Measurements from ENCODE around the gene RPL7A.

Gene RPL7A

GRCh38 chr9:133397370-133397769 lies 49.4 kb downstream of the RPL7A start:
- TF ChIP-seq, protein P1, sequence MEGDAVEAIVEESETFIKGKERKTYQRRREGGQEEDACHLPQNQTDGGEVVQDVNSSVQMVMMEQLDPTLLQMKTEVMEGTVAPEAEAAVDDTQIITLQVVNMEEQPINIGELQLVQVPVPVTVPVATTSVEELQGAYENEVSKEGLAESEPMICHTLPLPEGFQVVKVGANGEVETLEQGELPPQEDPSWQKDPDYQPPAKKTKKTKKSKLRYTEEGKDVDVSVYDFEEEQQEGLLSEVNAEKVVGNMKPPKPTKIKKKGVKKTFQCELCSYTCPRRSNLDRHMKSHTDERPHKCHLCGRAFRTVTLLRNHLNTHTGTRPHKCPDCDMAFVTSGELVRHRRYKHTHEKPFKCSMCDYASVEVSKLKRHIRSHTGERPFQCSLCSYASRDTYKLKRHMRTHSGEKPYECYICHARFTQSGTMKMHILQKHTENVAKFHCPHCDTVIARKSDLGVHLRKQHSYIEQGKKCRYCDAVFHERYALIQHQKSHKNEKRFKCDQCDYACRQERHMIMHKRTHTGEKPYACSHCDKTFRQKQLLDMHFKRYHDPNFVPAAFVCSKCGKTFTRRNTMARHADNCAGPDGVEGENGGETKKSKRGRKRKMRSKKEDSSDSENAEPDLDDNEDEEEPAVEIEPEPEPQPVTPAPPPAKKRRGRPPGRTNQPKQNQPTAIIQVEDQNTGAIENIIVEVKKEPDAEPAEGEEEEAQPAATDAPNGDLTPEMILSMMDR (IDR thresholded peaks at IDR 0.05; ENCODE audit: low read depth, low read length, poor library complexity, severe bottlenecking): no peak
- no peak for TF ChIP-seq EZH2phosphoT487 (IDR thresholded peaks at IDR 0.05; ENCODE audit: borderline replicate concordance, low read length)

DNA sequence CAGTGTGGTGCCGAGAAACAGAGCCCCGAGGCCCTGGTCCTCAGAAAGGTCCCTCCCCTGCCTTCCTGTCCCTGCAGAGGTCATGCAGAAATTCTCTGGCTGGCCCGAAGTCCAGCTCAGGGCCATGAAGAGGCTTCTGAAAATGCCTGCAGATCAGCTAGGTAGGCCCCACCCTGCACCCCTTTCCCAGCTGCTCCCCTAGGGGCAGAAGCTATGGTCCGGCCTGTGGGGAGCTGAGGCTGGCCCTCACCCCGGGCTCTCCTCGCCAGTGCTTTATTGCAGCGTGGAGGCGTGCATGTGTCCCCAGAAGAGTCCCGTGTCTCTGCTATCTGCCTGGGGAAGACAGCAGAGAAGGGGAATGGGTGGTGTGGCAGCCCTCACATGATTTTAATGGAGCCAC lies 49.9 kb downstream of the RPL7A start:
- Histone ChIP-seq H4K20me1 (ENCODE audit: control insufficient read depth, insufficient read depth, low read depth, low read length) (no peaks in the 10 kb centered on the region), H3K27ac (ENCODE audit: low read depth, low read length) (no peak overlapping the region), H3K36me3 (ENCODE audit: control insufficient read depth, low read length) (no peaks in the 10 kb centered on the region), H3K4me2 (ENCODE audit: low read length) (no peak overlapping the region), H3K4me3 (ENCODE audit: low read length) (no peak overlapping the region), H3K4me1 (ENCODE audit: control insufficient read depth, low read length) (no peaks in the 10 kb centered on the region), H3F3A (ENCODE audit: control insufficient read depth, insufficient read depth) (no peaks in the 10 kb centered on the region), H3K9me3 (ENCODE audit: control insufficient read depth, insufficient read depth, low read length) (no peaks in the 10 kb centered on the region), H3K9me2 (replicated peaks; ENCODE audit: control insufficient read depth, low read length) (no peaks in the 10 kb centered on the region), H3K79me2 (ENCODE audit: control insufficient read depth, low read length) (no peaks in the 10 kb centered on the region), H3K27me3 (ENCODE audit: control insufficient read depth, low read length) (peaks cover 5% of the 10 kb centered on the region; the same call in 1 of the 2 replicates)
- TF ChIP-seq, protein P1 (IDR thresholded peaks at IDR 0.05; ENCODE audit: low read depth, low read length, poor library complexity, severe bottlenecking): no peak
- TF ChIP-seq EZH2phosphoT487 (IDR thresholded peaks at IDR 0.05; ENCODE audit: borderline replicate concordance, low read length): no peak

More at GRCh38 chr9:133397370-133397769, 49.4 kb downstream of the RPL7A start:
- H3K4me3 ChIP-seq (ENCODE audit: low read length): no peak overlapping the region
- H3K9me2 ChIP-seq (replicated peaks; ENCODE audit: control insufficient read depth, low read length): no peaks in the 10 kb centered on the region
- no peak overlapping the region for H3K27ac ChIP-seq (ENCODE audit: low read depth, low read length)
- no peaks in the 10 kb centered on the region for H3F3A ChIP-seq (ENCODE audit: control insufficient read depth, insufficient read depth)
- peaks cover 5% of the 10 kb centered on the region; the same call in 1 of the 2 replicates for H3K27me3 ChIP-seq (ENCODE audit: control insufficient read depth, low read length)
- no peak overlapping the region for H3K4me2 ChIP-seq (ENCODE audit: low read length)
- H4K20me1 ChIP-seq (ENCODE audit: control insufficient read depth, insufficient read depth, low read depth, low read length): no peaks in the 10 kb centered on the region
- no peaks in the 10 kb centered on the region for H3K9me3 ChIP-seq (ENCODE audit: control insufficient read depth, insufficient read depth, low read length)
- H3K36me3 ChIP-seq (ENCODE audit: control insufficient read depth, low read length): no peaks in the 10 kb centered on the region
- no peaks in the 10 kb centered on the region for H3K4me1 ChIP-seq (ENCODE audit: control insufficient read depth, low read length)
- H3K79me2 ChIP-seq (ENCODE audit: control insufficient read depth, low read length): no peaks in the 10 kb centered on the region

DNA sequence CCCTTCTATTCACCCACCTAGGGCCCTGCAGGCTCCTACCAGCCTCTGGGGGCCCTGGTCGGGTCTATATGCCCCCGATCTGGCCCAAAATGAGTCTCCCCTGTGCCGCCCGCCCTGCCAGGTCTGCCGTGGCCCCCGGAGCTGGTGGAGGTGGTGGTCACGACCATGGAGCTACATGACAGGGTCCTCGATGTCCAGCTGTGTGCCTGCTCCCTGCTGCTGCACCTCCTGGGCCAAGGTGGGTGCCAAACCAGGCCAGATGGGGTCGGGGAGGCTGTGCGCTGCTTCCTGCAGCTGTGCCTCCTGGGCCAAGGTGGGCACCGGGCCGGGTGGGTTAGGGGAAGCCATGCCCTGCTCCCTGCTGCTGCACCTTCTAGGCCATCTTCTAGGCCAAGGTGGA lies 52.3 kb downstream of the RPL7A start:
- Histone ChIP-seq H3K4me1 (ENCODE audit: control insufficient read depth, low read length) (no peaks in the 10 kb centered on the region), H3K27me3 (ENCODE audit: control insufficient read depth, low read length) (peaks cover 5% of the 10 kb centered on the region; the same call in 1 of the 2 replicates), H3K4me2 (ENCODE audit: low read length) (no peak overlapping the region), H3K36me3 (ENCODE audit: control insufficient read depth, low read length) (peaks cover 16% of the 10 kb centered on the region), H3K79me2 (ENCODE audit: control insufficient read depth, low read length) (no peaks in the 10 kb centered on the region), H3K27ac (ENCODE audit: low read depth, low read length) (no peak overlapping the region), H3F3A (ENCODE audit: control insufficient read depth, insufficient read depth) (no peaks in the 10 kb centered on the region), H3K4me3 (ENCODE audit: low read length) (no peak overlapping the region), H4K20me1 (ENCODE audit: control insufficient read depth, insufficient read depth, low read depth, low read length) (no peaks in the 10 kb centered on the region), H3K9me2 (replicated peaks; ENCODE audit: control insufficient read depth, low read length) (no peaks in the 10 kb centered on the region), H3K9me3 (ENCODE audit: control insufficient read depth, insufficient read depth, low read length) (no peaks in the 10 kb centered on the region)
- TF ChIP-seq EZH2phosphoT487 (IDR thresholded peaks at IDR 0.05; ENCODE audit: borderline replicate concordance, low read length): no peak
- TF ChIP-seq, protein P1 (IDR thresholded peaks at IDR 0.05; ENCODE audit: low read depth, low read length, poor library complexity, severe bottlenecking): no peak

All from DOHH2 (cell line).